Skeletal muscle tissue (tissue), 4 donors: ENCODE measurements around the gene TMIE. TPM values are rescaled to one million over a fixed set of nuclear protein-coding genes. Genes with fewer than 3 reads are reported as not detected.

ENCODE experiments used
- H3K27ac ChIP-seq: one replicate; pipeline ENCODE4 v1.7.0; 2013; ENCODE audit warnings: mild to moderate bottlenecking, low read depth, low read length, inconsistent platforms
- H3K27me3 ChIP-seq, 3 donors: one replicate each; pipeline ENCODE4 v1.7.0; 2013; ENCODE audit warnings: low read length in 3 of 3; ENCODE audit not compliant: control insufficient read depth in 3 of 3, insufficient read depth in 3 of 3
- H3K36me3 ChIP-seq, 3 donors: one replicate each; pipeline ENCODE4 v1.7.0; 2013; ENCODE audit warnings: low read length in 3 of 3; ENCODE audit not compliant: control insufficient read depth in 3 of 3, insufficient read depth in 3 of 3
- H3K4me1 ChIP-seq, 3 donors: one replicate each; pipeline ENCODE4 v1.7.0; 2013; ENCODE audit warnings: low read length in 3 of 3, mild to moderate bottlenecking in 3 of 3; ENCODE audit not compliant: control insufficient read depth in 3 of 3, insufficient read depth in 3 of 3
- H3K4me3 ChIP-seq, 3 donors: one replicate each; pipeline ENCODE4 v1.7.0; 2013; ENCODE audit warnings: low read length in 3 of 3
- H3K9ac ChIP-seq, 3 donors: one replicate each; pipeline ENCODE4 v1.7.0; 2013; ENCODE audit warnings: low read length in 3 of 3, mild to moderate bottlenecking in 3 of 3, moderate library complexity in 2 of 3, low read depth in 1 of 3
- H3K9me3 ChIP-seq, 3 donors: one replicate each; pipeline ENCODE4 v1.7.0; 2013; ENCODE audit warnings: low read length in 3 of 3; ENCODE audit not compliant: control insufficient read depth in 3 of 3
- total RNA-seq: library from RNA; depleted of rRNA; stranded (reverse); fragments of >200 nt; gene quantifications from one replicate; pipeline ENCODE4 v1.2.3, GENCODE V29; 2014
- donor health status: Osteomylitis.

Gene TMIE
- total RNA-seq, 1 donor from 2014 or later, result 1.0 TPM

DNA sequence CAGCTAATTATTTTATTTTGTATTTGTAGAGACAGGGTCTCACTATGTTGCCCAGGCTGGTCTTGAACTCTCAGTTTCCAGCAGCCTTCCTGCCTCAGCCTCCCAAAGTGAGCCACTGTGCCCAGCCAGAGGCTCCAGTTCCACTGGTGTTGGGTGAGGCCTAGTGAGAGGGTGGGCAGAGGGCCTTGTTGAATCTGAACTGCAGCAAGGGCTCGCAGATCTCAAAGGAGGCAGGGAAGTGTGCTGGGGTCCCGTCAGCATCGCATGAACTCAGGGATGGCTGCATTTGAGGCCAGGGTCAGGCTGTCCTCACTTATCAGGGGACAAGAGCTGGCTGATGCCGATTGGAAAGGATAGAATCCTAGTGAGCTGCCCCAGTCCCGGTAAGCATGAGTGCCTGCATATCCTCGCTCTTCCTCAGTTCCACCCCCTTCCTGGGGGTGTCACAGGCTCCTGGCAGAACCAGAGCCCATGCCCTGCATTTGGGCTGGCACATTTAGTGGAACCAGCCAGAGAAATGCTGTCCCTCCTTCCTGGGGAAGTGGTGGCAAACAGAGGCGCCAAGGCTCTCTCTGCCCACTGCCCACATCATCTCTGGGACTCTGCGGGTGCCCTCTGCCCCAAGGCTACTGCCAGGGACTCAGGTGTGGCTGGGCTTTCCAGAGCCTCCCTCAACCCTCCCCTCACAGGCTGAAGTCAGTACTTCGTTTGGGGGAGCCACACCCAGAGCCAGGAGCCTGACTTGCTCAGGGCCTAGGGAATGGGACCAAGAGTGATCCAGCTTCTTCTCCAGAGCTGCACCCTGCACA lies 31.8 kb upstream of the TMIE start:
- H3K9me3 ChIP-seq, result no peaks in the 10 kb centered on the region
- H3K4me3 ChIP-seq, result no peak overlapping the region
- H3K27ac ChIP-seq, result no peak overlapping the region
- H3K4me1 ChIP-seq, result peaks cover 4 to 7% (median 5%) of the 10 kb centered on the region in 3 donors
- H3K27me3 ChIP-seq, result no peaks in the 10 kb centered on the region
- H3K9ac ChIP-seq, result no peak overlapping the region
- H3K36me3 ChIP-seq, result peaks cover 24 to 27% (median 26%) of the 10 kb centered on the region in 3 donors

DNA sequence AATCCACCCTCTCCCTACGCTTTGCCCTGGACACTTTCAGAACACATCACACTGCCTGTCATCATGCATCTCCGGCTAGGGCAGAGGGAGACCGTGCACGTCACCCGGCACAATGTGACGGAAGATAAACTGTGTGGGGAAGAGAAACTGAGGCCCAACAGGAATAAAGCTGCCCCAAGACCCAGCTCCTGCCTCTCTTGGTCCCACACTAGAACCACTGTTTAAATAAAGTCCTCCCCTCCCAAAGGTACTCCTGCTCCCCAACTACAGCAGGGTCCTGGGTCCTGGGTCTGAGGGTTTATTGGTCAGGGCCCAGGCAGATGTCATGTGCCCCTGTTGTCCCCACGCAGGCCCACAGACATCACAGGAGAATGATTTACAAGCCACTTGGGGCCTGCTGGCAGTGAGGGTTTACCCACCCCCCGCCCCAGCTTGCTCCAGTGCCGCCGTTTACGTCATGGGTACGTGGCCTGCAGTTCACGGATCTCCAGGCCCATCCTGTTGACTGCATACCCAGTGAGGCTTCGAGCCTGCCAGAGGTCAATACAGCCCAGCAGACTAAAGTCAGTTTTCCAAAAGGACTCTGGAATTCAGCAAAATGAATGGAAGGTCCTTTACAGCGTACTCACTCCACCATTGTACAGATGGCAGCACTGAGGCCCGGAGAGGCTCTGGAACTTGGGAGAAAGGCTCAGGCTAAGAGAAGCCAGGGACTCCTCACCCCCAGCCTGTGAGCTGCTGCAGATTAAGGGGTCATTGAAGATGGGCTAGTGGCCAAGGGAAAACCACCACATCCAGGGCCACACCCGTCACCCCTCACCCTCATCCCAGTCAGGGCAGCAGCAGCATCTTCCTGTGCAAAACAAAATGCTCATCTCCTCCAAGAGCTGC lies 30.9 kb upstream of the TMIE start:
- H3K36me3 ChIP-seq, result peaks cover 27 to 30% (median 29%) of the 10 kb centered on the region in 3 donors
- no peaks in the 10 kb centered on the region for H3K9me3 ChIP-seq
- H3K4me1 ChIP-seq, result peaks cover 0 to 2% (median 0%) of the 10 kb centered on the region in 3 donors
- H3K4me3 ChIP-seq, result no peak overlapping the region
- no peak overlapping the region for H3K27ac ChIP-seq
- H3K9ac ChIP-seq, result no peak overlapping the region
- H3K27me3 ChIP-seq, result no peaks in the 10 kb centered on the region

DNA sequence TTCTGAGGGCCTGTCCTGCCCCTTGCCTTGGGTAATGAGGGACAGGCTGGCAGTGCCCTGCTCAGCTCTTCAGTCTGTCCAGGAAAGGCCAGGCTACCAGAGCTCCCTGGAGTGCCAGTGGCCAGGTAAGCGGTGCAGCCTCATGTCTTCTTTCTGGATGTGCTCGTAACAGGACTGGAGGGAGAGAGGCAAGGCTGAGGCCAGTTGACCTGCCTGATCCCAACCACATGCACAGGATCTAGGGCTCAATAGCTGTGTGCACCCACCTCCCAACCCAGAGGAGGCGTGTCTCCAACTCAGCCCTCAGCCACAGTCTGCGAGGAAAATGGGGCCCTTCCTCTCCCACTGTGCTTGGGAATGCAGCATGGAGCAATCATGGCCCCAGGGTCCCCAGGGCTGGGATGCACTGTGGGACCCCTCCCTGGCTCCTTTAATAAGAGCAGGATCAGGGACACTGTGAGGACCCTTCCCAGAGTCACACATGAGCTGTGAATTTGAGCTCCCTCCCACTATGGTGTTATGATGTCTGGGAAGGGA lies 30.2 kb upstream of the TMIE start:
- Histone ChIP-seq H3K36me3 (peaks cover 32 to 36% (median 35%) of the 10 kb centered on the region in 3 donors), H3K4me1 (peaks cover 4 to 9% (median 4%) of the 10 kb centered on the region in 3 donors), H3K9me3 (no peaks in the 10 kb centered on the region), H3K4me3 (no peak overlapping the region), H3K27ac (no peak overlapping the region), H3K9ac (no peak overlapping the region), H3K27me3 (no peaks in the 10 kb centered on the region)

DNA sequence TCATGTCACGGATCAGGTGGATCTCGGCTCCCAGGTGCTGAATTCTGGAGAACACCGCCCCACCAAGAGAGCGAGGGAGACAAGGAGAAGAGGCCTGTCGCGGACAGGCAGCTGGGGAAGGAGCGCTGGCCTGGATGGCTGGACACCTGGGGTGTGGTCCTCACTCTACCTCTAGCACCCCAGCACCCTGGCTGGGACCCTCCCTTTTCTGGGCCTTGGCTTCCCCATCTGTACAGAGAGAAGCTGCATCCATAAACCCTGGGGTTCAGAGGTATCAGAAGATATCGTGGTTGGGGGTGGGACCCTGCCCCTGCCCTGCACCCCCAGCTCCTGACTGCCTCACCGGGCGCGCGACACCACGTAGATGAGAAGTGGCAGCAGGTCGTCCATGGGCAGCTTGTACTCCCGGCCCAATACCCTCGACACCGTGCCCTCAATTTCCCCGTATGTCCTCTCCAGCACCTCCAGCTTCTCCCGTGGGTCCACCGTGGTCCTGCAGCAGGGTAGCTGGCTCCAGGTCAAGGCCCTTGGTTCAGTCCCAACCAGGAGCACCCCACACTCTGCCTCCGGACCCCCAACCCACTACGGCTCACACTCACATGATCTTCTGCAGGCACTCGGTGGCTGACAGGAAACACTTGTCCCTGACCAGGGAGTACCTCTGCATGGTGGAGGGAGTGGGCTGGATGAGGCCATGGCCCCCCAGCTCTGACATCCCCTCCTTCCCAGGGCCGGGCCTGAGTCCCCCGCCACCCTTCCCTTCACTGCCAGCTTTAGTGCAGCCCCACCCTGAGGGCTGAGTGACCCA lies 29.4 kb upstream of the TMIE start:
- H3K9me3 ChIP-seq, result no peaks in the 10 kb centered on the region
- no peak overlapping the region for H3K9ac ChIP-seq
- H3K36me3 ChIP-seq, result peaks cover 32 to 40% (median 37%) of the 10 kb centered on the region in 3 donors
- H3K27ac ChIP-seq, result no peak overlapping the region
- no peaks in the 10 kb centered on the region for H3K27me3 ChIP-seq
- H3K4me3 ChIP-seq, result no peak overlapping the region
- peaks cover 4 to 14% (median 10%) of the 10 kb centered on the region in 3 donors for H3K4me1 ChIP-seq

DNA sequence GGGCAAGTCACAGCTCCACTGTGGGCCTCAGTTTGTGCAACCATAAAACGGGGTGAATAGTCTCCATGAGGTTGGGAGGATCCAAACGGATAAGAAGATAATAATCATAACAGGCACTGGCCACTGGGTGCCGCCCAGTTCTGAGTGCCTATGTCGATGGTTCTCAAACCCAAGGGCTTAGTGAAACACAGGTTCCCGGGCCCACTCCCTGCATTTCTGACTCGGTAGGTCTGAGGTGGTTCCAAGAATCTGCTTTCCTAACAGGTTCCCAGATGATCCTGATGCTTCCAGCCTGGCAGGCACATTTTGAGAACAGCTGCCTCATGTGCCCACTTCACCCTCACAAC lies 28.9 kb upstream of the TMIE start:
- Histone ChIP-seq H3K4me1 (peaks cover 7 to 14% (median 10%) of the 10 kb centered on the region in 3 donors), H3K27ac (no peak overlapping the region), H3K36me3 (peaks cover 32 to 40% (median 37%) of the 10 kb centered on the region in 3 donors), H3K9ac (no peak overlapping the region), H3K4me3 (no peak overlapping the region), H3K9me3 (no peaks in the 10 kb centered on the region), H3K27me3 (no peaks in the 10 kb centered on the region)

DNA sequence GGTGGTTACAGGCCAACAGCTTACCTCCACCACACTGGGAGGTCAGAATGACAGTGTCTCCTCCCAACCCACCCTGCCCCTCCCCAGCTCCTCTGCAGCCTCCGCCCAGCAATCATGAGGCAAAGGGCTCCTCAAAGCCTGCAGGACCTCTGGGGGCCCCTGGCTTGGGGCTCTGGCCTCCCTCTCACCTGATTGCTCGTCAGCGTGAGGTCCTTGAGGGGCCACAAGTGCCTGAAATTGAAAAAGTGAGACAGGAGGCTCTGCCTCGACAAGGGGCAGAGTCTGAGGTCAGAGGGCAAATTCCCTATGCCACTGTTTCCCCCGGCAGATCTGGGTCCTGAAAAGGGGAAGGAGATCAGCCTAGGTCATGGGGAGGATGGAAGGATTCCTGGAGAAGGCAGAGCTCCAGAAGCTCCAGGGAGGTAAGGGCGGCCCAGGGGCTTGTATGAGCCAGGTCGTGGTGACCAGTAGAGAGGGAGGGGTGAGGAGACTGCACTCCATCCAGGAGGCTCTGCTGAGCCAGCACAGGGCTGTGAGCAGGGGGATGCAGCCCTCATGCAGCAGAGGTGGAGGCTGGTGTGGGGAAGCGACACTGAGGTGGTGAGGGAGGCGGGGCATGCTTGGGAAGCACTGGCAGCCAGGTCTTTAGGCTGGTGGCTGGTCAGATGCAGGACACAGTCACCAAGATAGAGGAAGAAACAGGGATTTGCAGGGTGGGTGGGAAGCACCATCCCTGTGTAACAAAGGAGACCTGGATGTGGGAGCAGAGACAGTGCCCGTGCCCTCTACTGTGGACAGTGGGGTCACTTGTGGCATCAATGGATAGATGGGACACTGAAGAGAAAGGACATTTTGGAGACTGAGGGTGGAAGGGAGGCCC lies 27.8 kb upstream of the TMIE start:
- Histone ChIP-seq H3K36me3 (peaks cover 32 to 40% (median 37%) of the 10 kb centered on the region in 3 donors), H3K9ac (no peak overlapping the region), H3K27me3 (no peaks in the 10 kb centered on the region), H3K4me3 (no peak overlapping the region), H3K4me1 (peaks cover 8 to 14% (median 10%) of the 10 kb centered on the region in 3 donors), H3K9me3 (no peaks in the 10 kb centered on the region), H3K27ac (no peak overlapping the region)

DNA sequence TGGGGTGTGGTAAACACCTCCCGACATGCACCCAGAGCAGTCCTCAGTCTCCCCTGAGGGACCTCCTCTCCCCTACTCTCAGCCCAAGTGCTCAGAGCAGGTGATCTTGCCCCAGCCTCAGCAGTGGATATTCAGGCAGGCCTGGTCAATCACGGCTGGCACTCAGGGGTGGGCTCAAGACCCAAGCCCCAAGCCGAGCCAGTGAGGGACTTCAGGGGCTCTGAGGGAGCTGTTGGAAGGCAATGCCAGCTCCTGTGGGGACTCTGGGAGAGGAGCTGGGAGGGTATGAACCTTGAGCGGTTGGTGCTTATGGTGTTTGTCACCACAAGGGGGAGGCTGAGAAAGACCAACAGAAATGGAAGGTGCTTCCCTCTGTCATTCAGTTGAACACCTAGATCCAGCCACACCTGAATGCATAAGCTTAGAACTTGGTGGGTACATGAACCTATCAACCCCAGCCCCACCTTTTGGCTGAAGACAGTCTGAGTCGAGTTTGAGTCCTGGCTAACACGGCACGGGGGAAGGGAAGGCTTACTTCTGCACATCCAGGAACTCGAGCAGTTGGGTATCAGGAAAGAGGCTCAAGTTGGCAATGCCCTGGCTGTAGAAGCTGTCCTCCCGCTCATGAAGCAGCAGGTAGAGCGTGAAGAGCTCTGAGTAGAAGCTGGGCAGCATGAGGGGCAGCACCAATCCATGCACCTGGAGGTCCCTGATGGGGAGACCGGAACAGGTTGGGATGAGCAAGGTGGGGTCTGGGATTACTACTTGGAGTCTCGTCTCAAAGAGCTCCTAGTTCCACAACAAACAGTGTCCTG lies 27.0 kb upstream of the TMIE start:
- Histone ChIP-seq H3K9me3 (no peaks in the 10 kb centered on the region), H3K27ac (no peak overlapping the region), H3K36me3 (peaks cover 35 to 40% (median 37%) of the 10 kb centered on the region in 3 donors), H3K4me1 (peaks cover 8 to 14% (median 10%) of the 10 kb centered on the region in 3 donors), H3K4me3 (no peak overlapping the region), H3K27me3 (no peaks in the 10 kb centered on the region), H3K9ac (no peak overlapping the region)

DNA sequence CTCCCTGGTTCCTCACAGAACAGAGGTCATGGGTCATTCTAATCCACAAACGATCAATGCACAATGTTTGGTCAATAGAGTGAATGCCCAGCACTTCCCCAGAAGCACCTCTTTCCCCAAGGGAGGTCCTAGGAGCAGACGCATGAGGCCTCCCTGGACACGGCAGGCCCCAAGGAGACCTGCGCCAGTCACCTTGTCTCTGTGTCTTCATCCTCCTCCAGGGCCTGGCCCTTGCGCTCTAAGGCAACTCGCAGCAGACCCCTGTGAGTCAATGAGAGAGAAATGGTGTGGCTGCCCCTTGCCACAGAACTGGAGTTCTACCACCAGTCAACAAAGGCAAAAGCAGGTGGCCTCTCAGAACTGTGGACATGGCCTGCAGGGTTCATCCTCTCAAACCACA lies 25.8 kb upstream of the TMIE start:
- Histone ChIP-seq H3K9me3 (no peaks in the 10 kb centered on the region), H3K4me1 (peaks cover 8 to 14% (median 10%) of the 10 kb centered on the region in 3 donors), H3K4me3 (no peak overlapping the region), H3K27ac (no peak overlapping the region), H3K27me3 (no peaks in the 10 kb centered on the region), H3K9ac (no peak overlapping the region), H3K36me3 (peaks cover 38 to 48% (median 40%) of the 10 kb centered on the region in 3 donors)
